Measurements from ENCODE around the gene CTBP1. TPM values are rescaled to one million over a fixed set of nuclear protein-coding genes. Genes with fewer than 3 reads are reported as not detected.

The CTBP1 gene
- polyA plus RNA-seq, 5 donors = 81.1 to 178 (median 115) TPM

- DNase-seq = no peak
Measured at GRCh38 chr4:1251773-1252066, 2.8 kb upstream of the CTBP1 start.

GRCh38 chr4:1250921-1251772 lies 2.2 kb upstream of the CTBP1 start:
- no peak for DNase-seq

GRCh38 chr4:1250527-1250812 lies 1.5 kb upstream of the CTBP1 start:
- DNase-seq = no peak

- DNase-seq = peak in 1 of 2 donors; percentile 21
Measured at GRCh38 chr4:1249731-1250526, 999 bp upstream of the CTBP1 start.

GRCh38 chr4:1249148-1249730 lies 309 bp upstream of the CTBP1 start:
- DNase-seq = peak; percentile 86 to 88

GRCh38 chr4:1247864-1248244 lies 1.1 kb downstream of the CTBP1 start:
- no peak for DNase-seq

GRCh38 chr4:1246901-1247863 lies 1.7 kb downstream of the CTBP1 start:
- no peak for DNase-seq

GRCh38 chr4:1246111-1246881 lies 2.6 kb downstream of the CTBP1 start:
- DNase-seq = no peak

GRCh38 chr4:1245481-1246051 lies 3.4 kb downstream of the CTBP1 start:
- no peak for DNase-seq

- DNase-seq = no peak
Measured at GRCh38 chr4:1244978-1245471, 3.9 kb downstream of the CTBP1 start.

GRCh38 chr4:1244081-1244977 lies 4.6 kb downstream of the CTBP1 start:
- no peak for DNase-seq

GRCh38 chr4:1243451-1244080 lies 5.4 kb downstream of the CTBP1 start:
- DNase-seq = no peak

- no peak for DNase-seq
Measured at GRCh38 chr4:1242506-1243450, 6.2 kb downstream of the CTBP1 start.

- DNase-seq = no peak
Measured at GRCh38 chr4:1241936-1242505, 6.9 kb downstream of the CTBP1 start.

GRCh38 chr4:1241466-1241935 lies 7.4 kb downstream of the CTBP1 start:
- DNase-seq = no peak

- DNase-seq = no peak
Measured at GRCh38 chr4:1240721-1241465, 8.0 kb downstream of the CTBP1 start.

- no peak for DNase-seq
Measured at GRCh38 chr4:1239950-1240307, 9.0 kb downstream of the CTBP1 start.

Measured in right lung (tissue), 5 donors.